Peyer's patch (tissue), 4 donors: Measurements from ENCODE around the gene ABLIM1.

Source experiments
- CTCF ChIP-seq, 6 experiments: fragments of 450-650 bp in 4 of 6; fragments of 200-600 bp in 2 of 6; sonication (generic) in 1 of 6; IDR thresholded peaks; one replicate each; pipeline ENCODE4 v1.5.1; 2017 to 2019; ENCODE audit warnings: antibody characterized with exemption in 6 of 6, mild to moderate bottlenecking in 3 of 6, moderate library complexity in 1 of 6
- POLR2A ChIP-seq, 2 donors: fragments of 450-650 bp; IDR thresholded peaks; one replicate each; pipeline ENCODE4 v1.5.1; 2017; ENCODE audit warnings: antibody characterized with exemption in 2 of 2, mild to moderate bottlenecking in 2 of 2, moderate library complexity in 2 of 2

- TF ChIP-seq CTCF (IDR thresholded peaks at IDR 0.05) (no peak), POLR2A (IDR thresholded peaks at IDR 0.05) (no peak)
Observed at GRCh38 chr10:114577133-114577532, 80.9 kb downstream of the ABLIM1 start.
